Measurements from ENCODE around the gene SLC39A3.

DNA sequence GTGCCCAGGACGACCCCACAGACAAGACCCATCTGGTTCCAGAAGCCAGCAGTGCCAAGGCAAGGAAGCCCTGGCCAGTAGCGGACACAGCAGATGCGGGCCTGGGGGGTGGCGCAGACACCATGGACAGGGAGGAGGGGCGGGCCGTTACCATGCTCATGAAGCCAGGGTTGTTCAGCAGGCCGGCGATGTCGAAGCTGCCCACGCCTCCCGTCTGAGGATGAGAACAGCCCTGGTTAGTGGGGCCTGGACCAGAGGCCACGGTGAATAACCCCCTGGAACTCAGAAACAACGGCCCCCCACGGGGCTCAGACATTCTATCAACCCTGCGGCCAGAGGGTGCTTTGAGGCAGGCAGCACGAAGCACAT is 21.5 kb upstream of the SLC39A3 start:
- TF ChIP-seq, protein P1, sequence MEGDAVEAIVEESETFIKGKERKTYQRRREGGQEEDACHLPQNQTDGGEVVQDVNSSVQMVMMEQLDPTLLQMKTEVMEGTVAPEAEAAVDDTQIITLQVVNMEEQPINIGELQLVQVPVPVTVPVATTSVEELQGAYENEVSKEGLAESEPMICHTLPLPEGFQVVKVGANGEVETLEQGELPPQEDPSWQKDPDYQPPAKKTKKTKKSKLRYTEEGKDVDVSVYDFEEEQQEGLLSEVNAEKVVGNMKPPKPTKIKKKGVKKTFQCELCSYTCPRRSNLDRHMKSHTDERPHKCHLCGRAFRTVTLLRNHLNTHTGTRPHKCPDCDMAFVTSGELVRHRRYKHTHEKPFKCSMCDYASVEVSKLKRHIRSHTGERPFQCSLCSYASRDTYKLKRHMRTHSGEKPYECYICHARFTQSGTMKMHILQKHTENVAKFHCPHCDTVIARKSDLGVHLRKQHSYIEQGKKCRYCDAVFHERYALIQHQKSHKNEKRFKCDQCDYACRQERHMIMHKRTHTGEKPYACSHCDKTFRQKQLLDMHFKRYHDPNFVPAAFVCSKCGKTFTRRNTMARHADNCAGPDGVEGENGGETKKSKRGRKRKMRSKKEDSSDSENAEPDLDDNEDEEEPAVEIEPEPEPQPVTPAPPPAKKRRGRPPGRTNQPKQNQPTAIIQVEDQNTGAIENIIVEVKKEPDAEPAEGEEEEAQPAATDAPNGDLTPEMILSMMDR (IDR thresholded peaks at IDR 0.05 in 2 of 3, conservative IDR thresholded peaks at IDR 0.05 in 1 of 3; ENCODE audit: borderline replicate concordance in 1 of 3, insufficient read depth in 1 of 3, low read depth in 2 of 3, low read length in 2 of 3) = no peak
- TF ChIP-seq, protein P2, sequence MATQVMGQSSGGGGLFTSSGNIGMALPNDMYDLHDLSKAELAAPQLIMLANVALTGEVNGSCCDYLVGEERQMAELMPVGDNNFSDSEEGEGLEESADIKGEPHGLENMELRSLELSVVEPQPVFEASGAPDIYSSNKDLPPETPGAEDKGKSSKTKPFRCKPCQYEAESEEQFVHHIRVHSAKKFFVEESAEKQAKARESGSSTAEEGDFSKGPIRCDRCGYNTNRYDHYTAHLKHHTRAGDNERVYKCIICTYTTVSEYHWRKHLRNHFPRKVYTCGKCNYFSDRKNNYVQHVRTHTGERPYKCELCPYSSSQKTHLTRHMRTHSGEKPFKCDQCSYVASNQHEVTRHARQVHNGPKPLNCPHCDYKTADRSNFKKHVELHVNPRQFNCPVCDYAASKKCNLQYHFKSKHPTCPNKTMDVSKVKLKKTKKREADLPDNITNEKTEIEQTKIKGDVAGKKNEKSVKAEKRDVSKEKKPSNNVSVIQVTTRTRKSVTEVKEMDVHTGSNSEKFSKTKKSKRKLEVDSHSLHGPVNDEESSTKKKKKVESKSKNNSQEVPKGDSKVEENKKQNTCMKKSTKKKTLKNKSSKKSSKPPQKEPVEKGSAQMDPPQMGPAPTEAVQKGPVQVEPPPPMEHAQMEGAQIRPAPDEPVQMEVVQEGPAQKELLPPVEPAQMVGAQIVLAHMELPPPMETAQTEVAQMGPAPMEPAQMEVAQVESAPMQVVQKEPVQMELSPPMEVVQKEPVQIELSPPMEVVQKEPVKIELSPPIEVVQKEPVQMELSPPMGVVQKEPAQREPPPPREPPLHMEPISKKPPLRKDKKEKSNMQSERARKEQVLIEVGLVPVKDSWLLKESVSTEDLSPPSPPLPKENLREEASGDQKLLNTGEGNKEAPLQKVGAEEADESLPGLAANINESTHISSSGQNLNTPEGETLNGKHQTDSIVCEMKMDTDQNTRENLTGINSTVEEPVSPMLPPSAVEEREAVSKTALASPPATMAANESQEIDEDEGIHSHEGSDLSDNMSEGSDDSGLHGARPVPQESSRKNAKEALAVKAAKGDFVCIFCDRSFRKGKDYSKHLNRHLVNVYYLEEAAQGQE (IDR thresholded peaks at IDR 0.05; ENCODE audit: low read depth) = no peak
- no peak for TF ChIP-seq SRF (IDR thresholded peaks at IDR 0.05; ENCODE audit: low read depth)
- TF ChIP-seq POLR2A (IDR thresholded peaks at IDR 0.05; ENCODE audit: borderline replicate concordance, extremely low read depth, insufficient read depth, insufficient read length) = no peak
- TF ChIP-seq EZH2phosphoT487 (IDR thresholded peaks at IDR 0.05; ENCODE audit: borderline replicate concordance) = no peak
- TF ChIP-seq, protein P3, sequence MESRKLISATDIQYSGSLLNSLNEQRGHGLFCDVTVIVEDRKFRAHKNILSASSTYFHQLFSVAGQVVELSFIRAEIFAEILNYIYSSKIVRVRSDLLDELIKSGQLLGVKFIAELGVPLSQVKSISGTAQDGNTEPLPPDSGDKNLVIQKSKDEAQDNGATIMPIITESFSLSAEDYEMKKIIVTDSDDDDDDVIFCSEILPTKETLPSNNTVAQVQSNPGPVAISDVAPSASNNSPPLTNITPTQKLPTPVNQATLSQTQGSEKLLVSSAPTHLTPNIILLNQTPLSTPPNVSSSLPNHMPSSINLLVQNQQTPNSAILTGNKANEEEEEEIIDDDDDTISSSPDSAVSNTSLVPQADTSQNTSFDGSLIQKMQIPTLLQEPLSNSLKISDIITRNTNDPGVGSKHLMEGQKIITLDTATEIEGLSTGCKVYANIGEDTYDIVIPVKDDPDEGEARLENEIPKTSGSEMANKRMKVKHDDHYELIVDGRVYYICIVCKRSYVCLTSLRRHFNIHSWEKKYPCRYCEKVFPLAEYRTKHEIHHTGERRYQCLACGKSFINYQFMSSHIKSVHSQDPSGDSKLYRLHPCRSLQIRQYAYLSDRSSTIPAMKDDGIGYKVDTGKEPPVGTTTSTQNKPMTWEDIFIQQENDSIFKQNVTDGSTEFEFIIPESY (IDR thresholded peaks at IDR 0.05; ENCODE audit: extremely low read depth, insufficient replicate concordance, low read length) = no peak
- no peak for TF ChIP-seq ELF1 (IDR thresholded peaks at IDR 0.05; ENCODE audit: borderline replicate concordance, low read depth)
- TF ChIP-seq EZH2 (IDR thresholded peaks at IDR 0.05) = no peak

Data from HCT116 (cell line).